CD4-positive, alpha-beta T cell (primary cell): ENCODE measurements around the gene UNC50. TPM values are rescaled to one million over a fixed set of nuclear protein-coding genes. Genes with fewer than 3 reads are reported as not detected.

ENCODE experiments used
- ATAC-seq: fragments of 200-7000 bp; cut with Tn5 transposase; one replicate; pipeline ENCODE4 v1.10.0; 2022; ENCODE audit warnings: mild to moderate bottlenecking; ENCODE audit not compliant: poor library complexity
- CTCF ChIA-PET: fragments of 350-600 bp; sonication (Branson Sonifier 250); formaldehyde crosslinking; loops from one replicate; lab custom pipeline; 2021; ENCODE audit warnings: antibody characterized with exemption, inconsistent platforms; lab: Charles Lee
- POLR2A ChIA-PET: fragments of 350-600 bp; sonication (Branson Sonifier 250); formaldehyde crosslinking; loops from one replicate; lab custom pipeline; 2021; ENCODE audit warnings: antibody characterized with exemption, inconsistent platforms; lab: Charles Lee
- DNase-seq, 14 experiments: peaks; one replicate each; pipeline ENCODE4 v3.0.0-alpha.2; 2013 to 2020; ENCODE audit warnings: mixed read lengths in 2 of 14
- H3K27ac ChIP-seq, 2 donors: one replicate each; pipeline versions ENCODE4 v1.5.1 to v1.7.0; 2013; ENCODE audit warnings: low read length in 2 of 2, low read depth in 1 of 2, mild to moderate bottlenecking in 1 of 2
- H3K27me3 ChIP-seq, 2 experiments: 1 replicate in 1 of 2; 2 replicates in 1 of 2; pipeline versions ENCODE4 v1.6.1 to v1.7.0; 2013; ENCODE audit warnings: low read length in 2 of 2, control low read depth in 1 of 2, mild to moderate bottlenecking in 1 of 2, moderate library complexity in 1 of 2; ENCODE audit not compliant: insufficient read depth in 2 of 2, control insufficient read depth in 1 of 2
- H3K36me3 ChIP-seq: one replicate; pipeline ENCODE4 v1.6.1; 2013; ENCODE audit warnings: low read length, control low read depth; ENCODE audit not compliant: insufficient read depth
- H3K4me1 ChIP-seq: one replicate; pipeline ENCODE4 v1.6.1; 2013; ENCODE audit warnings: low read length, control low read depth; ENCODE audit not compliant: insufficient read depth
- H3K4me3 ChIP-seq: one replicate; pipeline ENCODE4 v1.5.1; 2013; ENCODE audit warnings: mild to moderate bottlenecking, low read length, moderate library complexity
- H3K9me3 ChIP-seq, 2 experiments: 1 replicate in 1 of 2; 2 replicates in 1 of 2; pipeline versions ENCODE4 v1.6.1 to v1.7.0; 2013; ENCODE audit warnings: low read length in 2 of 2, mild to moderate bottlenecking in 2 of 2, control low read depth in 1 of 2, moderate library complexity in 1 of 2; ENCODE audit not compliant: control insufficient read depth in 1 of 2, insufficient read depth in 1 of 2
- H3K27ac Mint-ChIP-seq: one replicate; pipeline ENCODE4 v1.8.0; 2020; ENCODE audit warnings: mixed read lengths
- H3K27me3 Mint-ChIP-seq: one replicate; pipeline ENCODE4 v1.8.0; 2021; ENCODE audit warnings: mixed read lengths
- H3K36me3 Mint-ChIP-seq: one replicate; pipeline ENCODE4 v1.8.0; 2021; ENCODE audit warnings: low read depth, mixed read lengths
- H3K4me1 Mint-ChIP-seq: one replicate; pipeline ENCODE4 v1.8.0; 2021; ENCODE audit warnings: low read depth, mixed read lengths
- H3K4me3 Mint-ChIP-seq: one replicate; pipeline ENCODE4 v1.8.0; 2020; ENCODE audit warnings: mild to moderate bottlenecking, mixed read lengths
- H3K9me3 Mint-ChIP-seq: one replicate; pipeline ENCODE4 v1.8.0; 2020; ENCODE audit warnings: mixed read lengths
- intact Hi-C, 2 experiments: fragments of 100-400 bp; cut with DNase I in 1 of 2; cut with micrococcal nuclease in 1 of 2; formaldehyde crosslinking; loops; one replicate each; pipeline versions ENCODE4 v1.15.1 to v1.9.0; 2023 to 2025; cut with DNase I, micrococcal nuclease
- total RNA-seq, 174 experiments: library from RNA in 2 of 174; stranded (reverse) in 2 of 174; gene quantifications; one replicate each; pipeline ENCODE4 v1.2.3 and lab custom pipeline; 2021 to 2026
- TF ChIP-seq, protein P1 (sequence below): fragments of 200-600 bp; IDR thresholded peaks from one replicate; pipeline ENCODE4 v1.8.0; 2022; ENCODE audit warnings: antibody characterized with exemption, mild to moderate bottlenecking

The UNC50 gene
- total RNA-seq, 2 experiments from 2014 or later: 17.1 to 17.5 TPM

GRCh38 chr2:98571121-98571701, 37.2 kb upstream of the UNC50 start:
- H3K27ac Mint-ChIP-seq: no peak overlapping the region
- H3K9me3 Mint-ChIP-seq: no peaks in the 10 kb centered on the region
- ChIA-PET CTCF (no interaction called here), POLR2A (no interaction called here)
- no peak overlapping the region for H3K4me3 Mint-ChIP-seq
- Histone ChIP-seq H3K36me3 (peaks cover 99% of the 10 kb centered on the region), H3K4me3 (no peak overlapping the region), H3K4me1 (no peaks in the 10 kb centered on the region), H3K9me3 (no peaks in the 10 kb centered on the region), H3K27ac (no peak overlapping the region), H3K27me3 (no peaks in the 10 kb centered on the region)
- no peak for DNase-seq
- no peak for ATAC-seq
- H3K27me3 Mint-ChIP-seq: no peaks in the 10 kb centered on the region
- TF ChIP-seq, protein P1, sequence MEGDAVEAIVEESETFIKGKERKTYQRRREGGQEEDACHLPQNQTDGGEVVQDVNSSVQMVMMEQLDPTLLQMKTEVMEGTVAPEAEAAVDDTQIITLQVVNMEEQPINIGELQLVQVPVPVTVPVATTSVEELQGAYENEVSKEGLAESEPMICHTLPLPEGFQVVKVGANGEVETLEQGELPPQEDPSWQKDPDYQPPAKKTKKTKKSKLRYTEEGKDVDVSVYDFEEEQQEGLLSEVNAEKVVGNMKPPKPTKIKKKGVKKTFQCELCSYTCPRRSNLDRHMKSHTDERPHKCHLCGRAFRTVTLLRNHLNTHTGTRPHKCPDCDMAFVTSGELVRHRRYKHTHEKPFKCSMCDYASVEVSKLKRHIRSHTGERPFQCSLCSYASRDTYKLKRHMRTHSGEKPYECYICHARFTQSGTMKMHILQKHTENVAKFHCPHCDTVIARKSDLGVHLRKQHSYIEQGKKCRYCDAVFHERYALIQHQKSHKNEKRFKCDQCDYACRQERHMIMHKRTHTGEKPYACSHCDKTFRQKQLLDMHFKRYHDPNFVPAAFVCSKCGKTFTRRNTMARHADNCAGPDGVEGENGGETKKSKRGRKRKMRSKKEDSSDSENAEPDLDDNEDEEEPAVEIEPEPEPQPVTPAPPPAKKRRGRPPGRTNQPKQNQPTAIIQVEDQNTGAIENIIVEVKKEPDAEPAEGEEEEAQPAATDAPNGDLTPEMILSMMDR: no peak
- H3K4me1 Mint-ChIP-seq: no peaks in the 10 kb centered on the region
- H3K36me3 Mint-ChIP-seq: peaks cover 93% of the 10 kb centered on the region
- intact Hi-C loops: no loop called here

DNA sequence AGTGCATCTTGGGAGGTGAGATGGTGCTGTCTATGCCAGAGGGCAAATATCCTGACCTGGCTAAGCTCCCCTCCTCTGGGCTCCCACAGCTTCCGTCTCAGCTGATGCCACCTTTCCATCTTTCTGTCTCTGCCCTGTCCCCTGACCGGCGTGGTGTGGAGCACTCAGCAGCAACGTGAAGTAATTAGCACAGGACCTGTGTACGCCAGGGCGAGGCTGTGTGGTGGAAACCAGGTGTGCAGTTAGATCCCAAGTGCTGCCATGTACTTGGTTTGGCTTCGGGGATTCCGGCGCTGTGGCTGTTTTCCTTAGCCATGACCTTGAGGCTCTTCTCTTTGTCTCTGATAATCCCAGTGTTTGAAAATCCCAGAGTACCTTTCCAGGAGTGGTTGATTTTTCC, 36.6 kb upstream of the UNC50 start:
- intact Hi-C loops: no loop called here
- TF ChIP-seq, protein P1: no peak
- no peak for ATAC-seq
- Histone ChIP-seq H3K36me3 (peaks cover 99% of the 10 kb centered on the region), H3K4me1 (no peaks in the 10 kb centered on the region), H3K27me3 (no peaks in the 10 kb centered on the region), H3K27ac (no peak overlapping the region), H3K4me3 (no peak overlapping the region), H3K9me3 (no peaks in the 10 kb centered on the region)
- peaks cover 93% of the 10 kb centered on the region for H3K36me3 Mint-ChIP-seq
- no peaks in the 10 kb centered on the region for H3K4me1 Mint-ChIP-seq
- no peak overlapping the region for H3K27ac Mint-ChIP-seq
- no peak for DNase-seq
- CTCF ChIA-PET: no interaction called here
- no peaks in the 10 kb centered on the region for H3K27me3 Mint-ChIP-seq
- POLR2A ChIA-PET: no interaction called here
- H3K4me3 Mint-ChIP-seq: no peak overlapping the region
- H3K9me3 Mint-ChIP-seq: no peaks in the 10 kb centered on the region

DNA sequence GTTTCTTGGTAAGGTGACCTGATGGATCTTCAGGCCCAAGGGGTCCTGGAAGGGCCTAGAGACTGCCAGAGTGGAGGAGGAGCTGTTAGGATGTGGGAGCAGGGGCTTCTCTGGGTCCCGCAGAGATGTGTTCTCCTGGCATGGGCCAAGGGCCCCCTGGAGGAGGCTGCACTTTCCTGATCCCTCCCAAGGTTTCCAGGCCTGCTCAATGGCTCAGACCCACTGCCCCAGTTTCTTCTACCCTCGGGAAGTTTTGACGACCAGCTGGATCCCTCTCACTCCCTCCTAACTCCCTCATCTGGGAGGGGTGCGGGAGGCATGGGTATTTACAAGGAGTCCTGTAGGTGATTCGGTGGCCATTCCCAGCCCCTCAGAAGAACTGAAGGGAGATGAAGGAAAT, 36.2 kb upstream of the UNC50 start:
- H3K9me3 ChIP-seq: no peaks in the 10 kb centered on the region
- no peaks in the 10 kb centered on the region for H3K4me1 ChIP-seq
- intact Hi-C loops: no loop called here
- H3K27me3 ChIP-seq: no peaks in the 10 kb centered on the region
- H3K27ac ChIP-seq: no peak overlapping the region
- H3K4me3 ChIP-seq: no peak overlapping the region
- no peaks in the 10 kb centered on the region for H3K4me1 Mint-ChIP-seq
- H3K9me3 Mint-ChIP-seq: no peaks in the 10 kb centered on the region
- ChIA-PET CTCF (no interaction called here), POLR2A (no interaction called here)
- TF ChIP-seq, protein P1: no peak
- ATAC-seq: no peak
- peaks cover 93% of the 10 kb centered on the region for H3K36me3 Mint-ChIP-seq
- no peak for DNase-seq
- H3K36me3 ChIP-seq: peaks cover 99% of the 10 kb centered on the region
- H3K27me3 Mint-ChIP-seq: no peaks in the 10 kb centered on the region
- H3K4me3 Mint-ChIP-seq: no peak overlapping the region
- no peak overlapping the region for H3K27ac Mint-ChIP-seq
